ENCODE measurements around the gene CSNK1E.

The CSNK1E gene

GRCh38 chr22:38247713-38248112 lies 69.5 kb downstream of the CSNK1E start:
- DNase-seq, result no peak

DNA sequence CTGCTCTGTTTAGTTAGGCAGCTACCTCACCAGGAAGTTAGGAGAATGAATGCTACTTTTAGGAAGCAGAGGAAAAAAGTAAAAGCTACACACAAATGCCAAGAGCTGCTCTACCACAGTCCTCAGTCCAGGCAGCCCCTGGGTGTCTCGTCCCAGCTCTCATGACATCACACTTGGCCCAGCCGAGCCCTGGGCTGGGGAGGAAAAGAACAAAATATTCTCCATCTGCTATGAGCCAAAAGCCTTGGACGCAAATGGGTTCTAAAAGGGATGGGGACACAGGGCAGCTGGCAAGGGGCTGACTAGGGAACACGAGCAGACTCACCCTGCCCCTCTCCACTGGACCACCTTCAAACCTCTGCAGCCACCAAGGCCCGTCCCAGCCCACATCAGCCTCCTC lies 70.5 kb downstream of the CSNK1E start:
- no peak for DNase-seq

GRCh38 chr22:38246046-38246658 lies 71.1 kb downstream of the CSNK1E start:
- DNase-seq, result no peak

GRCh38 chr22:38244106-38244505 lies 73.1 kb downstream of the CSNK1E start:
- no peak for DNase-seq

GRCh38 chr22:38243007-38243765 lies 74.0 kb downstream of the CSNK1E start:
- DNase-seq, result no peak

DNA sequence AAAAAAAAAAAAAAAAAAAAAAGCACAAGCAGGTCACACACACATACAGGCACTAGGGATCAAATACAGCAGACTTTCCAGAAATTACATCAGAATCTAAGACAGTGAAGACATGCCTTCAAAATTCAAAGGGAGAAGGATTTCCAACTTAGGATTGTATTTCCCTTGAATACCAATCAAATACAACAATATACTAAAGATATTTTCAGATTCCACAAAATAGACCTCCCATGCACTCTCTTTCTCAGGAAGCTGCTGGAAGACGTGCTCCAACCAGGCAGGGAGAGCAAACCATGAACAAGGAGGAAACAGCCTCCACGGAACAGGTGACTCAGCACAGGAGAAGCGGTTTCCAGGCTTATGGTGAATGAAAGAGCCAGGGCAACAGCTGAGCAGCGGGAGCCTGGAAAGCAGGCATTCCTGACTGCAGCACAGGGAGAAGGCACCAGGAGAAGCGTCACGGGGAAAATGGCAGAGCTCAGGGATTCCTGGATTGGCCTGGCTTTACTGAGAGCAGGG lies 76.4 kb downstream of the CSNK1E start:
- no peak for DNase-seq

Measured in RPMI8226 (cell line).